Colon (tissue), 2 donors: ENCODE results near the gene OR51G2.
"Not testable (repeated sequence)": the region's sequence is repeated elsewhere in the genome, so short reads cannot be mapped to it uniquely, and the experiment has no call there.

Experiments
- FAIRE-seq: peaks from 2 replicates; lab custom pipeline; 2012; peaks lifted over from hg19 to GRCh38; lab: Jason Lieb, UNC
- donor health status: control.
- donor health status: control.

The OR51G2 gene, protein sequence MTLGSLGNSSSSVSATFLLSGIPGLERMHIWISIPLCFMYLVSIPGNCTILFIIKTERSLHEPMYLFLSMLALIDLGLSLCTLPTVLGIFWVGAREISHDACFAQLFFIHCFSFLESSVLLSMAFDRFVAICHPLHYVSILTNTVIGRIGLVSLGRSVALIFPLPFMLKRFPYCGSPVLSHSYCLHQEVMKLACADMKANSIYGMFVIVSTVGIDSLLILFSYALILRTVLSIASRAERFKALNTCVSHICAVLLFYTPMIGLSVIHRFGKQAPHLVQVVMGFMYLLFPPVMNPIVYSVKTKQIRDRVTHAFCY

DNA sequence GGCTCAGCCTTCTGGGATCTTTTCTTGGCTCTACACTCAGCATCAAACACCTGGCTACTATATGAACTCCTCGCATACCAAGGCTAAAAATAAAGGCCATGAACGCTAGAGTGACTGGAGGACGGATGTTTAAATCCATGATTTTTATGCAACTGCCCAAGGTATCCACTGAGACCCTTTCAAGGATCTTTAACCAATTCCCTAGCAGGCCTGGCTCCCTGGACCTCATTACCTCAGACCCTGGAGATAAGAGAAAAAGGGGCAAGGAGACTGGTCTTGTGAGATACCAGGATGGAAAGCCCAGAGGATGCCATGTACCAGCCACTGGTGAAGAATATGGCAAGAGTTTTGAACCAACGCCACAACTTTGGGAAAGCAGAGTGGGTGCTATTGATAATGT, at the start of gene OR51G2:
Gene OR51G2 (minus strand): TSS at position 101 of the 400 bp plus-strand sequence. CDS start 3,687 bp downstream, outside the sequence.
- FAIRE-seq, result no peak

DNA sequence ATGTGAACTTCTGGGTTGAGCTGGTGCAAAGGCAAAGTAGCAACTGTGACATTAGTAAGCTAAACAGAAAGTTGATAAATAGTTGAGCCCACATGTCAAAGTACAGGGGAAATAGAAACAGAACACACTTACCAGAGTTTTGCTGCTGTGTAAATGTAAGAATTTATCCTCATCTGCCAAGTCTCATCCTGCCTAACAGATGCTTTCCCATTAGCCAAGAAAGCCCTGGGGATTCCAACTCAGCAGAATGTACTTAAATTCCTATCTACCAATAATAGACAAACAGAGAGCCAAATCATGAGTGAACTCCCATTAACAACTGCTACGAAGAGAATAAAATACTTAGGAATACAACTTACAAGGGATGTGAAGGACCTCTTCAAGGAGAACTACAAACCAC, 43.7 kb upstream of the OR51G2 start:
- FAIRE-seq, result no peak

DNA sequence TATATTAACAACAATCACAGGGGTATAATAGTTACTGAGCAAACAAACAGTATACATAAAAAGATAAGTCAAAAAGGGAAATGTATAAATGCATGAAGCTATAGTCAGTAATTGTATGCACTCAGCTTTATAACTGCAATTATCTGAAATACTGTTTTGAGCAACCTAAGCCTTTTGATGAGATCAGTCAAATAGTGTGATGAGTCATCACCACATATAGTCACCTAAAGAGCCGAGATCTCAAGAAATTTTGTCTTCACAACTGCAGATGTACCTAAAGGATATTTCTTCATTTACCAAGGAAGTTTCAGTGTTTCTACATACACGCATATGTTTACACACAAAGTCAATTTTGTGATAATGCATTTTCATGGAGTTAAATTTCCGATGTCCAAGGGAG, 41.7 kb upstream of the OR51G2 start:
- no peak for FAIRE-seq

DNA sequence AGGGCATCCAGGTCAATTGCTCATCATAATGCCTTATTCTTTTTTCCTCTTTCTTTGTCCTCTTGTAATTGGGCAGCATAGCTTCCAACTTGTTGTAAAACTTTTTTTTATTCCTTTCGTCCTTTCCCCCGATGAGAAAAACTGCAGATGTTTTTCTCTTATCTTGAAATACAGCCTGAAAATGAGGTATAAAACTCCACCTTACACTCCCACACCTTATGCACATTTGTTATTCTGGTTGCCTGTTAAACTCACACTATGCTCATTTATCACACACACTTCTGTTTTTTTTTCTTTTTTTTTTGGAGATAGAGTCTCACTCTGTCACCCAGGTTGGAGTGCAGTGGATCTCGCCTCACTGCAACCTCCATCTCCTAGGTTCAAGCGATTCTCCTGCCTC, 38.2 kb upstream of the OR51G2 start:
- FAIRE-seq, result no peak

DNA sequence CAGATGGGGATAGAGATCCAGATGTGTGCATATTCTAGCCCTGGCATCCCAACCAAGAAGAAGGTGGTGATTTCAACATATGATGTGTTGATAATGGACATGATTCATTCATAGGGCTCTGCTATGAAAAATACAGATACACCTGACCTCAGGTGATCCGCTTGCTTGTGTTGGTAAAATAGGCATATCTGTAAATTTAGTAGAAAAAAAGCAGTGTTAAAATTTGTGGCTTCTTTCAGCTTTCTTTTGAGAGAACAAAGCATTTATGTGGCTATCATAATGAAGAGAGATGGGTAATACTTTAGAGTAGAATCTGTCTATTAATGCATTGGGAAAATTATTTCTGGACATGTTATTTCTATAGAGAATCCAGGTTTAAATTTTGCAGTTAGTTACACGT, 36.5 kb upstream of the OR51G2 start, which contains the start of gene OR51A2:
Gene OR51A2 (minus strand): TSS at position 101 of the 400 bp plus-strand sequence. CDS start 0 bp downstream, at position 101.
- FAIRE-seq, result not testable (repeated sequence)

DNA sequence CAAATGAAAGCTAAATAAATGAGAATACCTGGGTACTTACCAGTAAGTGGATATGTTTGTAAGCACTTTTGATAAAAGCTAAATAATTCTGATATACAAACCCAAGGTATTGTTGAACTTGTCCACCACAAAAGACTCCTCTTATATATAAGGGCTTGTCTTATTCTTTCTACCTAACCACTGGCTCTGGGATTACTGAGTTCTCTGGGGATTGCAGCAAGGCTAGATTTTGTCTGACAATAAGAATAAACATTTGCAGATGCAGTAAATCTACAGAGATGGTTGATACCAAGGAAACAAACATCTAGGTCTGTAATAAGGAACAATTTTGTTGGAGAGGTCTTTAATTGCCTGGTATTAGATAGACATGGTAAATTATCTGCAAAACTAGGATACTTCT, 28.4 kb upstream of the OR51G2 start, which contains the start of gene OR51A4:
Gene OR51A4 (minus strand): TSS at position 101 of the 400 bp plus-strand sequence. CDS start 505 bp downstream, outside the sequence.
- no peak for FAIRE-seq

DNA sequence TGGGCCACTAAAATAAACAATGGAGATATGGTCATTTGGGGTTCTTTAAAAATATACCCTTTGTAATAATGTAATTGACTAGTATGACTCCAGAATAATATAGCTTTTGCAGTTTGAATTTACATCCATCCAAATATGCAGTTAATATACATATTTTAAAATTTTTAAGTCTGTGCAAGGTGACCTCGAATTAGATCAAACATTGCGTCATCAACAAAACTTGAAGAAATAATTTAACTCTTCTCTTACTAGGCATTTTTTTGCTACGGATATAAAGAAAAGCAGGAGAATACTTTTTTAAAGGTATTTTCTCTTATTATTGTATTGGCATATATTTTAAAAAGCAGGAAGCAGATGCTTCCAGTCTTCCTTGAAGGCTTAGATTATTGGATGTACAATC, 17.6 kb upstream of the OR51G2 start:
- no peak for FAIRE-seq

DNA sequence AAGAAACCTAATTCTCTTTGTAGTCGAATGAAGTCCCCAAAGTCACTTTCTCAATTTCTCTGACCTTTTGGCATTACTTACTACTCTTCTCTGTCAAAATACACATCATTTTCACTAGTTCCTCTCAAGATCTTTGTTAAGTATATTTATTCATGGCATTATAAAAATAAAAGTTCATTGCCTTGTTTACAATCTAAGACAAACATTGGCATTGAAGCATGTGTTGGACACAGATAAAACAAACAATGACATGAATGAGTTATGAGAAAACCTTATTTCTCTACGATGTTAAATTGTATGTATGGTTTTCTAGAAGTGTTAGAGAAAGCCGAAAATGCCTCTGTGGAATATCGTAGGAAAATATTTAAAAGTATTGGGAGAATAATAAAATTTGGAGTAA, 13.6 kb upstream of the OR51G2 start:
- FAIRE-seq, result no peak

DNA sequence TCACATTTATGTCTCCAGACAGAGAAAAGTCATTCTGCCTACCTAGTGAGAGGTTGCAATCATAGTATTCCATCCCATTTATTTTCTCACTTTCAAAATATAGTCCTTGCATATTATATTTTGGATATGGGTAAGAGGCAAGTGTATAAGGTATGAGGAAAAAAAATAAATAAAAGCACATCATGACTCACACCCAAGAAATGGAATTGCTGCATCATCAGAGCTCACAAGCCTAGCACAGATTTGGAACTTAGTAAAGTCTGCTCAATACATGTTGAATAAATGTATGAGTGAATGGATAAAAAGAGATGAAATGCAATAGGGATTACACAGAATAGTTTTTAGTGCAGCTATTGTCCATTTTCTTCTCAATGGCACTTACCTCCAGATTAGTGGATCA, 7.5 kb upstream of the OR51G2 start:
- no peak for FAIRE-seq

DNA sequence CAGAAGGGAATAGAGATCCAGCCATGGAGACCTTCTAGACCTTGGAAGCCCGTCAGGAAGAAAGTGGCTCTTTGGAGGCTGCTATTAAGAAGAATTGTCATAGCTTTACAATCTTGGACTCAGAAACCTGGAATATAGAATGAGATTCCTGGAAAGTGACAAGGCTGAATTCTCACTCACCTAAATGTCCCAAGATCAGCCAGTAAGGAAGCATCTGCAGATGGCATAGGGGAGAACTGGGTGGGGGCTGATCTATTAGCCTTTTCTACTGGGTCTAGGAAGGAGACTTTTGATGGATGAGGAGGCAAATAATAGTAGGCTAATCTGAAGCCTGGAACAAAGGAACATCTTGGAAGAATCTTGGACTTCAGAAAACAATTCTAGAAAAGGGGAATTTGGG, 5.1 kb upstream of the OR51G2 start, which contains the start of gene OR51G1:
Gene OR51G1 (minus strand): TSS at position 101 of the 400 bp plus-strand sequence. CDS start 0 bp downstream, at position 101.
- no peak for FAIRE-seq

DNA sequence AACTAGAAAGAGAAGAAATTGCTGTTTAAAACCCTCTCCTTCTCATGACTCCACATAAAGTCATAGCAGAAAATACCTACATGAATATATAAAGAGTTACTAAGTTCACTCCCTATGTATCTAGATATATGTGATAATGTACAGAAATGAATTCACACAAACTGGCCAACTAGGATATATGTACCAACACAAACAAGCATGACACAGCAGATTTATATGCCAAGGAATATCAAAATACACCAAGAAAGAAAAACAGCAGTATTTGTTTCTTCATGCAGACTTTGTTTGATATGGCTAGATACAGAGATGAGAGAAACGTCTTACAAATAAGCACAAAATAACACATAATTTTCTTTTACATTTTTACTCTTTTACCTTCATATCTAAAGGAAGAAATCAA, 3.2 kb upstream of the OR51G2 start:
- no peak for FAIRE-seq

DNA sequence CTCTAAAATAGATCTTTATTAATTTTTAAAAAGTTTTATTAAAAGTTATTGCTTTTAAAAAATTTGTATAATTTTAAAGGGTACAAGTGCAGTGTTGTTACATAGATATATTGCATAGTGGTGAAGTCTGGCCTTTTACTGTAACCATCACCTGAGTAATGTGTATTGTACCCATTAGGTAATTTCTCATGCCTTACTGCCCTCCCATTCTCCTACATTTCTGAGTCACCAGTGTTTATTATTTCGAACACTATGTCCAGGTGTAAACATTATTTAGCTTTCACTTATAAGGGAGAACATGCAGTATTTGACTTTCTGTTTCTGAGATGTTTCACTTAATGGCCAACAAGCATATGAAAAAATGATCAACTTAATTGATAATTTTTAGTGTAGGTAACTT, 2.6 kb upstream of the OR51G2 start:
- FAIRE-seq, result no peak

DNA sequence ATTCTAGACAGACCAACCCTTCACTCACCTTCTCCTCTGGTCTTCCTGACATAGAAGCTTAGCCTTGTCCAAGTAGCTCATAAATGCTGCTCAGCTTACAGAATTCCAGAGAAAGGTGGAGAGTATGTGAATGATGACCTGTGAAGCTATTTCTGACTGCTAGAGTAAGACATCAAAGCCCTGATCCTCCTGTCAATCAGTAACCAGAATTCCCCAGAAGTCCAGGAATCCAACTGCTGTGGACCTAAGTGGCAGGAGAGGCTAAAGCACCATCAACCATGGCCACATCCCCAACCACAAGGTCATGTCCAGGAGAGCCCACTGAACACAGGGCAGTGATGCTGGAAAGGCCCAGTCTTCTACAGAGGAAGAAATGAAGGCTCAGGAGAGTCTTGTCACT, 2.6 kb downstream of the OR51G2 start:
- no peak for FAIRE-seq

DNA sequence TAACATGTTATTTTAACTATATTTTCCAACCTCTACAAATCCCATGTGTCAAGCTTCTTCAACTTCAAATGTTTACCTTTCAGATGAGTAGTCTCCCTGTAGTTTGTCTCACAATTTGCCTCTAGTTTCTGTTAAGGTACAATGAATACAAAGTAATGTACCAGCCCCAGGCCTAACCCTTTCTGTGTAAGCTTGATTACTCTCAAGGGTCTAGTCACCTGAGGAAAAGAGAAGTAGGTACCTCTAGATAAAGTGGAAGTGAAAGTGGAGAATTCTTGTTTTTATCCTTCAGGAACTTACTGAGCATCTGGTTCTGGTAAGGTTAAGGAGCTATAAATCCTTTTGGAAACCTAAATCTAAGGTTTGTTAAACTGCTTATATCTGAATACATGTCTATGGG, 15.7 kb downstream of the OR51G2 start, which contains the start of gene OR51A7:
Gene OR51A7 (plus strand): TSS at position 300 of the 400 bp plus-strand sequence. CDS start 3,587 bp downstream, outside the sequence.
- no peak for FAIRE-seq

DNA sequence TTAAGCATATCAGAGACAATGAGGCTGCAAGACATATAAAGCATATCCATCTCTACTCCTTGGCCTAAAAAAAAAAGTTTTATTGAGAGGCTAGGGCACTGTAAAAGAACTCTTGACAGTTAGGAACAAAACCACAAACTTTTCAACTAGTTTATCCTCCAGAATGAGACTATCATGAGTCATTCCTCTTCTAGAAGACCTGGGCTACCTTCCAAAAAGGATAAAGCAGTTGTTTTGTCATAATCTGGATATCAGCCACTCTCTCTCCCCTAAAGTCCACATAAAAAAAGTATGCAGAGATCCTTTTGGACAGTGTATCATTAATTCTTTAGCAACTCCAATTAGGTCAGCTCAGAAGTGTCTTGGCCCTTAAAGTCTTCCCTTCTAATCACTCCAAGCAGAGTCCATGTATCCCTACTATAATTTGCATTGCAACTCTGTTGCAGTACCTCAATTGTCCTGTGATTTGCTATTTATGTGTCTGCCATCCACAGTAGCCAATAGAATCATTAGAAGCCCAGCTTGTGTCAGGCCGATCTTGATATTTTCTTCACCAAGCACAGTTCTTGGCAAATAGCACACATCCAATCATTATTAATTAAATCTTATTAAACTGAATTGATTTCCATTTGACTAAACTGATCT, 27.0 kb downstream of the OR51G2 start:
- FAIRE-seq, result no peak

DNA sequence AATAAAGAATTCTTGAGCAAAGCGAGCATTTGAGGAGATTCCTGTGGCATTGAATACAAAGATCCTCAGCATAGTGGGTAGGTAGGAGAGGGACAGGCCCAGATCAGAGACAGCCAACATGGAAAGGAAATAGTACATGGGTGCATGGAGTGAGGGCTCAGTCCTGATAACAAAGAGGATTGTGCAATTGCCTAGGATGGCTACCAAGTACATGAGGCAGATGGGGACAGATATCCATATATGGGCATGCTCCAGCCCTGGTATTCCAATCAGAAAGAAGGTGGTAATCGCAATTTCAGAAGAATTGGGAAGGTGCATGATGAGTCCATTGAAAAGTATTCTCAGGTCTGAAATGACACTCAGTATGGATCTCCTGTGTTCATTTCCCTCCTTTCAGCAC, 28.9 kb downstream of the OR51G2 start:
- FAIRE-seq, result no peak

DNA sequence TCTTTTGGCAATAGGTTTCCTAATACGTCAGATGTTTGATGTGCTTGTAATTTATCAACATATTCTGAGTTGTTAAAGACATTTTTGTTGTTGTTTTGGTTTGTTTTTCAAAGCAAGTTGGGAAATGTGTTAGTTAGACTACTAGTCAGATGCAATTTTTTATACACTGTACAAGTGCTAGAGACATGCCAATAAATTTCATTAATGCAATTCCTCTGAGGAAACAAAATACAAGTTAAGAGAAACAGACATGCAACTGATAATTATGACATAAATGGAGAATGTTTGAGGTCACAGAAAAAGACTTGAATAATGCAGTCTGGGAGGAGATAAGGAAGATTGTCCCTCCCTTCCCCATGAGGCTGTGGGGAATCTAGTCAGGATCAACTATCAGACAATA, 31.6 kb downstream of the OR51G2 start:
- FAIRE-seq, result no peak

DNA sequence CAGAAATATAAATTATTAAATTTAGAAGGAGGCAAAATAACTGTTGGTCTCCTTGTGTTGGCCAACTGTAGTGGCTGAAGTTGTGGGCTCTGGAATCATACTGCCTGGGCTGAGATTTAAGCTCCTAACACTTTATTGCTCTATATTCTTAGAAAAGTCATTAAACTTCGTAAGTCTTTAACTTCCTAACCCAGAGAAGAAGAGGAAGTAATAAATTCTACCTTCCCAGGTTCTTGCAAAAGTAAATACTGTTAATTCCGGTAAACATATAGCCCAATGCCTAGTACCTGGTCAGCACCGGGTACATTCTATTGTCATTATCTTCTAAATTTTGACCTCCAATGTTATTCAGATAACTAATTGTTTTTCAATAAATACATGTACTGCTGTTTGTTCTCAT, 33.0 kb downstream of the OR51G2 start:
- no peak for FAIRE-seq

DNA sequence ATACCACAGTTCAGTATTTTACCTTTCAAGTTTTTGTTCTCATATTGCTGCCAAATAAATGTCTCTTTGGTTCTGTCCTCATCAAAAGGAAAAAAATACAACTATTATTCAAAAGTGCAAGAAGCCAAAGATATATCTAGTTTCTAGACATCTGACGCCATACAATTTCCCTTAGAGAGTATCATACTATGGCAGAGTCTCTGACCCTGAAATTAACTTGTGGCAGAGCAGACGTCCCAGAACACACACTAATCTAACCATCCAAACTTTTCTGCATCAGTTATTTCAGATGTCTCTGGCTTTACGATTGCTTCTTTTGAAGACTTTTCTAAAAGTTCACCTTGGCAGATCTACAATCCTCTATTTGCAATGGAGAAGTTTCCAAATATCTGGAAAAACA, 34.8 kb downstream of the OR51G2 start:
- no peak for FAIRE-seq

DNA sequence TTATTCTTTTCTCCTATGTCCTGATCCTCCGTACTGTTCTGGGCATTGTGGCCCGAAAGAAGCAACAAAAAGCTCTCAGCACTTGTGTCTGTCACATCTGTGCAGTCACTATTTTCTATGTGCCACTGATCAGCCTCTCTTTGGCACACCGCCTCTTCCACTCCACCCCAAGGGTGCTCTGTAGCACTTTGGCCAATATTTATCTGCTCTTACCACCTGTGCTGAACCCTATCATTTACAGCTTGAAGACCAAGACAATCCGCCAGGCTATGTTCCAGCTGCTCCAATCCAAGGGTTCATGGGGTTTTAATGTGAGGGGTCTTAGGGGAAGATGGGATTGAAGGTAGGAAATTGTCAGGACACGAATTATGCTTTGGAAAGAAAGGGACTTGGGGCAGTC, 36.6 kb downstream of the OR51G2 start:
- FAIRE-seq, result no peak

DNA sequence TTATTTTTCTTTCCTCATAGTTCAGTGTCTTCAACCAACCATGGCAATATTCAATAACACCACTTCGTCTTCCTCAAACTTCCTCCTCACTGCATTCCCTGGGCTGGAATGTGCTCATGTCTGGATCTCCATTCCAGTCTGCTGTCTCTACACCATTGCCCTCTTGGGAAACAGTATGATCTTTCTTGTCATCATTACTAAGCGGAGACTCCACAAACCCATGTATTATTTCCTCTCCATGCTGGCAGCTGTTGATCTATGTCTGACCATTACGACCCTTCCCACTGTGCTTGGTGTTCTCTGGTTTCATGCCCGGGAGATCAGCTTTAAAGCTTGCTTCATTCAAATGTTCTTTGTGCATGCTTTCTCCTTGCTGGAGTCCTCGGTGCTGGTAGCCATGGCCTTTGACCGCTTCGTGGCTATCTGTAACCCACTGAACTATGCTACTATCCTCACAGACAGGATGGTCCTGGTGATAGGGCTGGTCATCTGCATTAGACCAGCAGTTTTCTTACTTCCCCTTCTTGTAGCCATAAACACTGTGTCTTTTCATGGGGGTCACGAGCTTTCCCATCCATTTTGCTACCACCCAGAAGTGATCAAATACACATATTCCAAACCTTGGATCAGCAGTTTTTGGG, 37.2 kb downstream of the OR51G2 start, which contains the start of gene OR51T1:
Gene OR51T1 (plus strand): TSS at position 41 of the 641 bp plus-strand sequence. CDS start 0 bp downstream, at position 41.
- no peak for FAIRE-seq

DNA sequence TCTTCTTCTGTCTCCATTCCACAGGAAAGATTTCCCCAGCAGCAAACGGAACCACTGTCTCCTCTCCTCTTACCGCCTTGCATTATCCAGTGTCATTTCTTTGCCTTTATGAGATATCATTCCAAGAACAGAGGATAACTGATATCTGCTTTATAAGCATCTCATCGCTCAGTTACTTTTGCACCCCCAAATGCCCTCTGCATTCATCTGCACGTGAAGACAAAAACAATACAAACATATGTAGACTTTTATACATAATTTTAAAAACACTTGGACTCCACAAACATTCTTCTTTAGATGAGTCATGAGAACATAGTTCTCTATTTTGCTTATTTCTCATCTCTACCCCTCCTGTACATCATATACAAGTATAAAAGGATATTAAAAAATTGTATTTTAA, 38.0 kb downstream of the OR51G2 start:
- no peak for FAIRE-seq

DNA sequence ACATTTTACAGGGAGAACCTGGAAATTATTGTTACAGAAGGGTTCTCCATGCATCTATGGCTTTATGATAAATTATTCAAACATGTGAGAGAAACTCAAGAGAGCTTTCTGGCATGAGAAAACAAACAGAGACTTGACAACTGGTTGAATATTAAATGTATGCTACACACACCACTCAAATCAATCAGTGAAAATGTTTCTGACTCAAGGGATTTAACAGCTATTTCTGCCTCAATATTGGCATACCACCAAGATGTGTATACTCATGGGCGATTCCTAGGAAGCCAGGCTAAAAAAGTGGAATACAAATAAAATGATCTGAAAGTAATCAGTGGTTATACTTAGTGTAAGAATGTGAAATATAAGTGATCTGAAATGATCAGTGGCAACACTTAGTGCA, 53.3 kb downstream of the OR51G2 start:
- no peak for FAIRE-seq
